ENCODE results near the gene ELOVL5. TPM values are rescaled to one million over a fixed set of nuclear protein-coding genes. Genes with fewer than 3 reads are reported as not detected.
"Not testable (repeated sequence)": the region's sequence is repeated elsewhere in the genome, so short reads cannot be mapped to it uniquely, and the experiment has no call there.

ELOVL5 gene
- total RNA-seq, 1 experiment from 2014 or later: 121 TPM

DNA sequence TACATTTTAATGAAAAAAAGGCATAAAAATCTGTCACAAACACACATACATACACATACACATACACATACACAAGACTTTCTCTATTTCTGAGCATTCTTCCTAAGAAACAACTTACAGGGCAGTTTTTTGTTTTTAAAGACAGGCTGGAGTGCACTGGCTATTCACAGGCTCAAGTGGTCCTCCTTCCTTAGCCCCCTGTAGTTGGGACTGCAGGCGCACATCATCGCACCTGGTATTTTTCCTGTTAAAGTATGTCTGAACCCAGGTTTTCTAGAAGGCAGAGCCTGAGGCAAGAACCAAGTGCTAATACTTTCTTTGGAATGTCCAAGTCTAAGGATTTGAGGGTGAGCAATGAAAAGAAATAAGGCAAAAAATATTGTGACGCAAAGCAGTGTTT is 41.3 kb upstream of the ELOVL5 start:
- H2BK15ac ChIP-seq (ENCODE audit: low read depth, low read length): no peak overlapping the region
- no peak overlapping the region for H2BK5ac ChIP-seq (ENCODE audit: insufficient read length, low read length)
- H3K4me3 Mint-ChIP-seq: no peak overlapping the region
- H3K27ac Mint-ChIP-seq: peak overlapping the region in 1 of 3 experiments; percentile 78; a peak in 2 of 7 replicates
- DNase-seq: no peak
- no peak overlapping the region for H3K27ac ChIP-seq (ENCODE audit: insufficient read length, low read depth, low read length)
- H4K91ac ChIP-seq (ENCODE audit: insufficient read length, low read depth, low read length): no peak overlapping the region
- H3K36me3 Mint-ChIP-seq (ENCODE audit: insufficient read depth in 1 of 3, low read depth in 3 of 3): no peaks in the 10 kb centered on the region
- H3K14ac ChIP-seq (ENCODE audit: insufficient read depth, low read length): no peak overlapping the region
- no peak overlapping the region for H3K18ac ChIP-seq (ENCODE audit: insufficient read length, low read depth, low read length)
- no peaks in the 10 kb centered on the region for H3K79me2 ChIP-seq (ENCODE audit: insufficient read depth, low read length)
- no peak overlapping the region for H3K4ac ChIP-seq (ENCODE audit: low read depth, low read length)
- WGBS (ENCODE audit: extremely low coverage, insufficient read length, low lambda C conversion rate): no CpG with 5 or more reads among the region's 3 CpGs
- H2AK5ac ChIP-seq (ENCODE audit: insufficient read length, low read length): no peak overlapping the region
- TF ChIP-seq, protein P1, sequence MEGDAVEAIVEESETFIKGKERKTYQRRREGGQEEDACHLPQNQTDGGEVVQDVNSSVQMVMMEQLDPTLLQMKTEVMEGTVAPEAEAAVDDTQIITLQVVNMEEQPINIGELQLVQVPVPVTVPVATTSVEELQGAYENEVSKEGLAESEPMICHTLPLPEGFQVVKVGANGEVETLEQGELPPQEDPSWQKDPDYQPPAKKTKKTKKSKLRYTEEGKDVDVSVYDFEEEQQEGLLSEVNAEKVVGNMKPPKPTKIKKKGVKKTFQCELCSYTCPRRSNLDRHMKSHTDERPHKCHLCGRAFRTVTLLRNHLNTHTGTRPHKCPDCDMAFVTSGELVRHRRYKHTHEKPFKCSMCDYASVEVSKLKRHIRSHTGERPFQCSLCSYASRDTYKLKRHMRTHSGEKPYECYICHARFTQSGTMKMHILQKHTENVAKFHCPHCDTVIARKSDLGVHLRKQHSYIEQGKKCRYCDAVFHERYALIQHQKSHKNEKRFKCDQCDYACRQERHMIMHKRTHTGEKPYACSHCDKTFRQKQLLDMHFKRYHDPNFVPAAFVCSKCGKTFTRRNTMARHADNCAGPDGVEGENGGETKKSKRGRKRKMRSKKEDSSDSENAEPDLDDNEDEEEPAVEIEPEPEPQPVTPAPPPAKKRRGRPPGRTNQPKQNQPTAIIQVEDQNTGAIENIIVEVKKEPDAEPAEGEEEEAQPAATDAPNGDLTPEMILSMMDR (conservative IDR thresholded peaks at IDR 0.05): no peak
- no peak overlapping the region for H3K4me2 ChIP-seq (ENCODE audit: insufficient read depth, insufficient read length, low read length)
- H3K79me1 ChIP-seq (ENCODE audit: insufficient read depth, low read depth, low read length, poor library complexity, severe bottlenecking): no peaks in the 10 kb centered on the region
- no peak overlapping the region for H2AFZ ChIP-seq (ENCODE audit: low read length)
- no peaks in the 10 kb centered on the region for H4K20me1 ChIP-seq (ENCODE audit: control insufficient read depth, insufficient read depth, insufficient read length)
- no peak overlapping the region for H2BK120ac ChIP-seq (ENCODE audit: low read depth, low read length, poor library complexity, severe bottlenecking)
- no peak overlapping the region for H3K9ac ChIP-seq (ENCODE audit: extremely low read depth, insufficient read length, low read length)
- no peak overlapping the region for H4K5ac ChIP-seq (ENCODE audit: insufficient read length, low read depth, low read length)
- no peak overlapping the region for H3K56ac ChIP-seq (ENCODE audit: insufficient read length, low read depth, low read length)
- no peak overlapping the region for H3K23ac ChIP-seq (ENCODE audit: insufficient read length, low read depth, low read length)
- H3K27me3 ChIP-seq (ENCODE audit: insufficient read depth, low read length): no peaks in the 10 kb centered on the region
- H3K27me3 Mint-ChIP-seq (ENCODE audit: low read depth): peaks cover 4% of the 10 kb centered on the region; the same call in 1 of the 2 replicates
- H2BK12ac ChIP-seq (ENCODE audit: insufficient read length, low read depth, low read length): no peak overlapping the region
- no peaks in the 10 kb centered on the region for H3K9me3 ChIP-seq (ENCODE audit: control insufficient read depth, low read depth, low read length)
- no peak overlapping the region for H3T11ph ChIP-seq (ENCODE audit: low read length)
- H4K8ac ChIP-seq (replicated peaks; ENCODE audit: insufficient read length, low read depth, low read length): no peak overlapping the region
- H3K9me3 Mint-ChIP-seq: peaks cover 4 to 8% of the 10 kb centered on the region in 2 experiments
- peaks cover 15 to 16% of the 10 kb centered on the region in 2 experiments for H3K4me1 Mint-ChIP-seq
- H3K23me2 ChIP-seq (ENCODE audit: insufficient read length, low read depth, low read length, poor library complexity, severe bottlenecking): no peaks in the 10 kb centered on the region
- H3K4me1 ChIP-seq (ENCODE audit: insufficient read depth, low read length): no peaks in the 10 kb centered on the region
- no peak overlapping the region for H2BK20ac ChIP-seq (ENCODE audit: low read depth, low read length, poor library complexity, severe bottlenecking)

- not testable (repeated sequence) for H3K27me3 ChIP-seq (ENCODE audit: insufficient read depth, low read length); H3K23me2 ChIP-seq (ENCODE audit: insufficient read length, low read depth, low read length, poor library complexity, severe bottlenecking); H4K91ac ChIP-seq (ENCODE audit: insufficient read length, low read depth, low read length); H3K4ac ChIP-seq (ENCODE audit: low read depth, low read length); H3K9ac ChIP-seq (ENCODE audit: extremely low read depth, insufficient read length, low read length); H4K20me1 ChIP-seq (ENCODE audit: control insufficient read depth, insufficient read depth, insufficient read length); H3K27ac Mint-ChIP-seq; H3K23ac ChIP-seq (ENCODE audit: insufficient read length, low read depth, low read length); H3K79me1 ChIP-seq (ENCODE audit: insufficient read depth, low read depth, low read length, poor library complexity, severe bottlenecking); H3K79me2 ChIP-seq (ENCODE audit: insufficient read depth, low read length); H2BK5ac ChIP-seq (ENCODE audit: insufficient read length, low read length); H3K9me3 Mint-ChIP-seq; H3K27ac ChIP-seq (ENCODE audit: insufficient read length, low read depth, low read length); H3K36me3 Mint-ChIP-seq (ENCODE audit: insufficient read depth in 1 of 3, low read depth in 3 of 3); H3K56ac ChIP-seq (ENCODE audit: insufficient read length, low read depth, low read length); H2BK120ac ChIP-seq (ENCODE audit: low read depth, low read length, poor library complexity, severe bottlenecking); H2BK15ac ChIP-seq (ENCODE audit: low read depth, low read length); DNase-seq; H3K4me2 ChIP-seq (ENCODE audit: insufficient read depth, insufficient read length, low read length); H3K27me3 Mint-ChIP-seq (ENCODE audit: low read depth); H2AFZ ChIP-seq (ENCODE audit: low read length); H3K4me3 Mint-ChIP-seq; H2AK5ac ChIP-seq (ENCODE audit: insufficient read length, low read length); H4K8ac ChIP-seq (replicated peaks; ENCODE audit: insufficient read length, low read depth, low read length); H3K9me3 ChIP-seq (ENCODE audit: control insufficient read depth, low read depth, low read length); H3K4me1 ChIP-seq (ENCODE audit: insufficient read depth, low read length); H3T11ph ChIP-seq (ENCODE audit: low read length); H4K5ac ChIP-seq (ENCODE audit: insufficient read length, low read depth, low read length); H2BK20ac ChIP-seq (ENCODE audit: low read depth, low read length, poor library complexity, severe bottlenecking); H3K18ac ChIP-seq (ENCODE audit: insufficient read length, low read depth, low read length); H3K14ac ChIP-seq (ENCODE audit: insufficient read depth, low read length); H2BK12ac ChIP-seq (ENCODE audit: insufficient read length, low read depth, low read length)
- no CpG with 5 or more reads among the region's 3 CpGs for WGBS (ENCODE audit: extremely low coverage, insufficient read length, low lambda C conversion rate)
- peaks cover 15 to 16% of the 10 kb centered on the region in 2 experiments for H3K4me1 Mint-ChIP-seq
Measured at GRCh38 chr6:53388615-53389014, 39.9 kb upstream of the ELOVL5 start.

Measured in H9 (cell line).